Fibroblast of skin of right quadriceps (primary cell): ENCODE results near the gene AK5.

Experiments
- DNase-seq: peaks from one replicate; pipeline ENCODE4 v3.0.0-alpha.2; 2013

The AK5 gene

GRCh38 chr1:77356136-77356535 lies 74.3 kb downstream of the AK5 start:
- DNase-seq: no peak

- DNase-seq: no peak
Measured at GRCh38 chr1:77360256-77360655, 78.4 kb downstream of the AK5 start.

- DNase-seq: no peak
Measured at GRCh38 chr1:77361621-77362020, 79.8 kb downstream of the AK5 start.

- no peak for DNase-seq
Measured at GRCh38 chr1:77370161-77370560, 88.3 kb downstream of the AK5 start.

GRCh38 chr1:77370583-77371306 lies 88.9 kb downstream of the AK5 start:
- DNase-seq: peak; percentile 98

- DNase-seq: no peak
Measured at GRCh38 chr1:77371396-77371795, 89.6 kb downstream of the AK5 start.

- DNase-seq: no peak
Measured at GRCh38 chr1:77373702-77374101, 91.9 kb downstream of the AK5 start.

- DNase-seq: no peak
Measured at GRCh38 chr1:77375541-77375940, 93.7 kb downstream of the AK5 start.

- no peak for DNase-seq
Measured at GRCh38 chr1:77375990-77376389, 94.2 kb downstream of the AK5 start.

GRCh38 chr1:77378723-77379535 lies 97.1 kb downstream of the AK5 start:
- peak; percentile 28 for DNase-seq

- DNase-seq: no peak
Measured at GRCh38 chr1:77382366-77382765, 100.5 kb downstream of the AK5 start.

GRCh38 chr1:77383236-77383635 lies 101.4 kb downstream of the AK5 start:
- DNase-seq: no peak

GRCh38 chr1:77385551-77385950 lies 103.7 kb downstream of the AK5 start:
- DNase-seq: no peak

- no peak for DNase-seq
Measured at GRCh38 chr1:77386276-77386675, 104.5 kb downstream of the AK5 start.

- DNase-seq: no peak
Measured at GRCh38 chr1:77387553-77387952, 105.7 kb downstream of the AK5 start.

- no peak for DNase-seq
Measured at GRCh38 chr1:77388661-77389060, 106.8 kb downstream of the AK5 start.

- no peak for DNase-seq
Measured at GRCh38 chr1:77392486-77392885, 110.7 kb downstream of the AK5 start.

- DNase-seq: peak; percentile 80
Measured at GRCh38 chr1:77394166-77394565, 112.3 kb downstream of the AK5 start.

GRCh38 chr1:77395051-77395450 lies 113.2 kb downstream of the AK5 start:
- no peak for DNase-seq

- no peak for DNase-seq
Measured at GRCh38 chr1:77398152-77398551, 116.3 kb downstream of the AK5 start.

GRCh38 chr1:77399250-77400086 lies 117.6 kb downstream of the AK5 start:
- no peak for DNase-seq

- no peak for DNase-seq
Measured at GRCh38 chr1:77400781-77401180, 119.0 kb downstream of the AK5 start.

GRCh38 chr1:77401384-77401783 lies 119.6 kb downstream of the AK5 start:
- no peak for DNase-seq

GRCh38 chr1:77405186-77405585 lies 123.4 kb downstream of the AK5 start:
- DNase-seq: no peak
